EL (cell line): Measurements from ENCODE around the gene PTPN23.
A peak's percentile ranks its signal among the peaks of the same experiment; 100 is the strongest.

Experiments used
- DNase-seq: peaks from one replicate; pipeline ENCODE4 v3.0.0-alpha.2; 2016

The PTPN23 gene

GRCh38 chr3:47370887-47371697 lies 9.7 kb upstream of the PTPN23 start:
- no peak for DNase-seq

- DNase-seq: no peak
Measured at GRCh38 chr3:47374587-47374986, 6.2 kb upstream of the PTPN23 start.

- no peak for DNase-seq
Measured at GRCh38 chr3:47376393-47376792, 4.4 kb upstream of the PTPN23 start.

- no peak for DNase-seq
Measured at GRCh38 chr3:47377186-47377585, 3.6 kb upstream of the PTPN23 start.

GRCh38 chr3:47378869-47379268 lies 2.0 kb upstream of the PTPN23 start:
- DNase-seq: no peak

GRCh38 chr3:47379411-47379899 lies 1.4 kb upstream of the PTPN23 start:
- DNase-seq: no peak

- DNase-seq: no peak
Measured at GRCh38 chr3:47380026-47380600, 708 bp upstream of the PTPN23 start.

GRCh38 chr3:47381317-47382157 lies 716 bp downstream of the PTPN23 start:
- peak; percentile 93 for DNase-seq

GRCh38 chr3:47384425-47384824 lies 3.6 kb downstream of the PTPN23 start:
- no peak for DNase-seq

- DNase-seq: no peak
Measured at GRCh38 chr3:47385007-47385406, 4.2 kb downstream of the PTPN23 start.

- DNase-seq: no peak
Measured at GRCh38 chr3:47385796-47386195, 5.0 kb downstream of the PTPN23 start.

GRCh38 chr3:47392933-47393332 lies 12.1 kb downstream of the PTPN23 start:
- no peak for DNase-seq

- DNase-seq: peak; percentile 88
Measured at GRCh38 chr3:47394140-47394870, 13.5 kb downstream of the PTPN23 start.

GRCh38 chr3:47394881-47395280 lies 14.1 kb downstream of the PTPN23 start:
- peak; percentile 44 for DNase-seq

GRCh38 chr3:47398228-47398627 lies 17.4 kb downstream of the PTPN23 start:
- no peak for DNase-seq

GRCh38 chr3:47399016-47399415 lies 18.2 kb downstream of the PTPN23 start:
- DNase-seq: no peak

- DNase-seq: peak; percentile 78
Measured at GRCh38 chr3:47399531-47400270, 18.9 kb downstream of the PTPN23 start.

GRCh38 chr3:47404431-47404876 lies 23.6 kb downstream of the PTPN23 start:
- no peak for DNase-seq

GRCh38 chr3:47404955-47405790 lies 24.4 kb downstream of the PTPN23 start:
- no peak for DNase-seq

GRCh38 chr3:47405820-47406761 lies 25.3 kb downstream of the PTPN23 start:
- no peak for DNase-seq
